GM12865 (cell line): Measurements from ENCODE around the gene LPXN.
A peak's percentile ranks its signal among the peaks of the same experiment; 100 is the strongest.

ENCODE experiments used
- DNase-seq: peaks from one replicate; pipeline ENCODE4 v3.0.0; 2010; ENCODE audit warnings: low read depth
- H3K4me3 ChIP-seq: 2 replicates; pipeline ENCODE4 v1.5.1; 2011; ENCODE audit warnings: mild to moderate bottlenecking, low read depth, low read length, control low read depth
- CTCF ChIP-seq: IDR thresholded peaks from 2 replicates; pipeline ENCODE4 v1.5.1; 2011; ENCODE audit warnings: low read length, control low read depth, low read depth, inconsistent platforms; ENCODE audit not compliant: insufficient read depth; ENCODE audit errors: missing control alignments

Gene LPXN

GRCh38 chr11:58507355-58507754 is 68.3 kb downstream of the LPXN start:
- no peak for TF ChIP-seq CTCF
- no peak for DNase-seq
- no peak overlapping the region for H3K4me3 ChIP-seq

- H3K4me3 ChIP-seq = no peak overlapping the region
- TF ChIP-seq CTCF = no peak
- no peak for DNase-seq
Observed at GRCh38 chr11:58506935-58507334, 68.7 kb downstream of the LPXN start.

- no peak overlapping the region for H3K4me3 ChIP-seq
- TF ChIP-seq CTCF = no peak
- no peak for DNase-seq
Observed at GRCh38 chr11:58505849-58506248, 69.8 kb downstream of the LPXN start.

GRCh38 chr11:58504232-58504631 is 71.4 kb downstream of the LPXN start:
- TF ChIP-seq CTCF = no peak
- no peak for DNase-seq
- no peak overlapping the region for H3K4me3 ChIP-seq

- peak; percentile 55 for DNase-seq
- H3K4me3 ChIP-seq = no peak overlapping the region
- no peak for TF ChIP-seq CTCF
Observed at GRCh38 chr11:58503361-58503856, 72.2 kb downstream of the LPXN start.

- H3K4me3 ChIP-seq = no peak overlapping the region
- no peak for DNase-seq
- TF ChIP-seq CTCF = no peak
Observed at GRCh38 chr11:58502004-58502403, 73.7 kb downstream of the LPXN start.

GRCh38 chr11:58498464-58498863 is 77.2 kb downstream of the LPXN start:
- no peak overlapping the region for H3K4me3 ChIP-seq
- no peak for DNase-seq
- TF ChIP-seq CTCF = no peak
